Measurements from ENCODE around the gene RNF41.
A peak's percentile ranks its signal among the peaks of the same experiment; 100 is the strongest.

RNF41 gene

GRCh38 chr12:56243731-56244181 is 22.0 kb upstream of the RNF41 start:
- peak; percentile 0 for DNase-seq

- DNase-seq: peak; percentile 22
These were observed 21.3 kb upstream of the RNF41 start for GRCh38 chr12:56242986-56243385.

- peak; percentile 13 for DNase-seq
These were observed 19.9 kb upstream of the RNF41 start for GRCh38 chr12:56241424-56242303.

- no peak for DNase-seq
These were observed 15.8 kb upstream of the RNF41 start for GRCh38 chr12:56237552-56237951.

- no peak for DNase-seq
These were observed 15.3 kb upstream of the RNF41 start for GRCh38 chr12:56236985-56237384.

GRCh38 chr12:56236091-56236490 is 14.4 kb upstream of the RNF41 start:
- DNase-seq: no peak

- DNase-seq: no peak
These were observed 13.2 kb upstream of the RNF41 start for GRCh38 chr12:56234746-56235436.

GRCh38 chr12:56231184-56231582 is 9.5 kb upstream of the RNF41 start:
- no peak for DNase-seq

GRCh38 chr12:56230432-56231183 is 8.9 kb upstream of the RNF41 start:
- DNase-seq: no peak

- DNase-seq: no peak
These were observed 8.3 kb upstream of the RNF41 start, which contains the start of gene SLC39A5 for GRCh38 chr12:56229916-56230431. SLC39A5 (plus strand) TSS chr12:56230051; CDS start chr12:56231275, 1,224 bp downstream.

GRCh38 chr12:56229082-56229481 is 7.4 kb upstream of the RNF41 start:
- DNase-seq: no peak

- DNase-seq: no peak
These were observed 3.2 kb upstream of the RNF41 start for GRCh38 chr12:56224954-56225353.

- peak; percentile 99 for DNase-seq
These were observed 2.5 kb upstream of the RNF41 start, which contains the start of gene NABP2 for GRCh38 chr12:56224102-56224701. NABP2 (plus strand) TSS chr12:56224342; CDS start chr12:56224857, 515 bp downstream.

GRCh38 chr12:56223571-56224101 is 1.9 kb upstream of the RNF41 start:
- DNase-seq: no peak

GRCh38 chr12:56222531-56222895 is 791 bp upstream of the RNF41 start:
- no peak for DNase-seq

GRCh38 chr12:56221232-56221756 is 428 bp downstream of the RNF41 start:
- DNase-seq: peak; percentile 89

GRCh38 chr12:56220611-56221231 is 1.0 kb downstream of the RNF41 start:
- DNase-seq: no peak

- DNase-seq: no peak
These were observed 1.9 kb downstream of the RNF41 start for GRCh38 chr12:56219840-56220239.

GRCh38 chr12:56216461-56216860 is 5.3 kb downstream of the RNF41 start:
- no peak for DNase-seq

GRCh38 chr12:56213878-56214277 is 7.8 kb downstream of the RNF41 start:
- DNase-seq: no peak

GRCh38 chr12:56212361-56212760 is 9.4 kb downstream of the RNF41 start:
- DNase-seq: no peak
